HCT116 (cell line): ENCODE measurements around the gene TIMM21.

Source experiments
- CBX3 ChIP-seq: IDR thresholded peaks from 2 replicates; pipeline ENCODE4 v1.6.1; 2012; ENCODE audit warnings: low read depth
- CEBPB ChIP-seq: IDR thresholded peaks from 2 replicates; pipeline ENCODE4 v1.6.1; 2012; ENCODE audit warnings: low read depth
- EZH2phosphoT487 ChIP-seq: fragments of 200-600 bp; IDR thresholded peaks from 2 replicates; pipeline ENCODE4 v1.6.1; 2018; ENCODE audit warnings: antibody characterized with exemption, borderline replicate concordance
- POLR2A ChIP-seq: IDR thresholded peaks from 2 replicates; pipeline ENCODE4 v1.7.0; 2011; ENCODE audit warnings: borderline replicate concordance; ENCODE audit not compliant: insufficient read depth, insufficient read length; ENCODE audit errors: extremely low read depth
- POLR2AphosphoS5 ChIP-seq: IDR thresholded peaks from 2 replicates; pipeline ENCODE4 v1.6.1; 2011; ENCODE audit warnings: mild to moderate bottlenecking, low read depth, low read length, moderate library complexity
- SIN3A ChIP-seq: IDR thresholded peaks from 2 replicates; pipeline ENCODE4 v1.6.1; 2012; ENCODE audit warnings: low read depth
- TF ChIP-seq, protein P1 (sequence below), 3 experiments: fragments of 200-600 bp in 1 of 3; sonication (generic) in 1 of 3; IDR thresholded peaks in 2 of 3; conservative IDR thresholded peaks in 1 of 3; 2 replicates each; pipeline ENCODE4 v1.5.1; 2012 to 2017; ENCODE audit warnings: low read depth in 2 of 3, low read length in 2 of 3, antibody characterized with exemption in 1 of 3, borderline replicate concordance in 1 of 3, control low read depth in 1 of 3, mild to moderate bottlenecking in 1 of 3, mixed read lengths in 1 of 3, mixed run types in 1 of 3, moderate library complexity in 1 of 3; ENCODE audit not compliant: insufficient read depth in 1 of 3

DNA sequence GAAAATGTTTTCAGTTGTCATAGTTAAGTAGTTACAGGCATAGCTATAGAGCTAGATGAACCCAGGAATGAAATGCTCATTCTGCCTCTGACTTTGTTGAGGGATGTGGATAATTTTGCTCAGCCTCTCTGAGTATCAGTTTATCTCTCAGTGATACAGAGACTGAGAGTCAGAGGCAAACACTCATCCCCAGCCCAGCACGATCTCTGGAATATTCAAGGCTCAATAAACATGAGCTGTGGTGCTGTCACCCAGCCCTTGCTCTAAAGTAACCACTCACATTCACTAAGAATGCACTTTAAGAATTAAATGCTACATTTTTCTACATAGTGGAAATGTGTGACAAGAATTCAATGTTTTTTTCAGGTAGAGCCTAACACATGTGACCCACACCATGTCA, 30.6 kb downstream of the TIMM21 start:
- TF ChIP-seq, protein P1, sequence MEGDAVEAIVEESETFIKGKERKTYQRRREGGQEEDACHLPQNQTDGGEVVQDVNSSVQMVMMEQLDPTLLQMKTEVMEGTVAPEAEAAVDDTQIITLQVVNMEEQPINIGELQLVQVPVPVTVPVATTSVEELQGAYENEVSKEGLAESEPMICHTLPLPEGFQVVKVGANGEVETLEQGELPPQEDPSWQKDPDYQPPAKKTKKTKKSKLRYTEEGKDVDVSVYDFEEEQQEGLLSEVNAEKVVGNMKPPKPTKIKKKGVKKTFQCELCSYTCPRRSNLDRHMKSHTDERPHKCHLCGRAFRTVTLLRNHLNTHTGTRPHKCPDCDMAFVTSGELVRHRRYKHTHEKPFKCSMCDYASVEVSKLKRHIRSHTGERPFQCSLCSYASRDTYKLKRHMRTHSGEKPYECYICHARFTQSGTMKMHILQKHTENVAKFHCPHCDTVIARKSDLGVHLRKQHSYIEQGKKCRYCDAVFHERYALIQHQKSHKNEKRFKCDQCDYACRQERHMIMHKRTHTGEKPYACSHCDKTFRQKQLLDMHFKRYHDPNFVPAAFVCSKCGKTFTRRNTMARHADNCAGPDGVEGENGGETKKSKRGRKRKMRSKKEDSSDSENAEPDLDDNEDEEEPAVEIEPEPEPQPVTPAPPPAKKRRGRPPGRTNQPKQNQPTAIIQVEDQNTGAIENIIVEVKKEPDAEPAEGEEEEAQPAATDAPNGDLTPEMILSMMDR (IDR thresholded peaks at IDR 0.05 in 2 of 3, conservative IDR thresholded peaks at IDR 0.05 in 1 of 3; ENCODE audit: borderline replicate concordance in 1 of 3, insufficient read depth in 1 of 3, low read depth in 2 of 3, low read length in 2 of 3): no peak
- TF ChIP-seq POLR2A (no peak), EZH2phosphoT487 (no peak), CEBPB (no peak), CBX3 (no peak), SIN3A (no peak), POLR2AphosphoS5 (no peak)
